NCI-H526 (cell line): ENCODE measurements around the gene CLASRP.

Experiments
- DNase-seq, 2 experiments: peaks; one replicate each; lab custom pipeline; 2025; lab: John Stamatoyannopoulos, UW

The CLASRP gene

DNA sequence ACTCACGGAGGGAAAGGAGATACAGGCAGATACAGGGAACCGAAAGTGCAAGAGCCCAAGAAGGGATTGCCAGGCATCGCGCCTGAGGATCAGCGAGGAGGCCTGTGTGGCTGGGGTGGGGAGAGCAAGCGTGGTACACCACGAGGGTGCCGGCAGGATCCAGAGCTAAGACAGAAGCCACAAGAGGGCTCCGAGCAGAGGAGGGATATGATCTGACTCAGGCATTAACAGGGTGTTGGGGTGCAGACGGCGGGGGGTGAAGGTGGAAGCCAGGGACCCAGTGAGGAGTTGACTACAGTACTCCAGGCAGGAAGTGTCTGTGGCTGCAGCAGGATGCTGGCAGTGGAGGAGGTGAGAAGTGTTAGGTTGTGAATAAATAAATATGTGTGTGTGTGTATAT lies 48.7 kb downstream of the CLASRP start:
- no peak for DNase-seq

DNA sequence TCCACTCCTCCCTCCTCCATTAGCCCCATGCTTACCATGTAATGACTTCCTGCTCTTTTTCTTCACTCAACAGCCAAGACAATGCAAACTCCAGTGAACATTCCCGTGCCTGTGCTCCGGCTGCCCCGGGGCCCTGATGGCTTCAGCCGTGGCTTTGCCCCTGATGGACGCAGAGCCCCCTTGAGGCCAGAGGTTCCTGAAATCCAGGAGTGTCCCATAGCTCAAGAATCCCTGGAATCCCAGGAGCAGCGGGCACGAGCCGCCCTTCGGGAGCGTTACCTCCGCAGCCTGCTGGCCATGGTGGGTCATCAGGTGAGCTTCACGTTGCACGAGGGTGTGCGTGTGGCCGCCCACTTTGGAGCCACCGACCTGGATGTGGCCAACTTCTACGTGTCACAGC lies 51.2 kb downstream of the CLASRP start:
- DNase-seq: no peak

DNA sequence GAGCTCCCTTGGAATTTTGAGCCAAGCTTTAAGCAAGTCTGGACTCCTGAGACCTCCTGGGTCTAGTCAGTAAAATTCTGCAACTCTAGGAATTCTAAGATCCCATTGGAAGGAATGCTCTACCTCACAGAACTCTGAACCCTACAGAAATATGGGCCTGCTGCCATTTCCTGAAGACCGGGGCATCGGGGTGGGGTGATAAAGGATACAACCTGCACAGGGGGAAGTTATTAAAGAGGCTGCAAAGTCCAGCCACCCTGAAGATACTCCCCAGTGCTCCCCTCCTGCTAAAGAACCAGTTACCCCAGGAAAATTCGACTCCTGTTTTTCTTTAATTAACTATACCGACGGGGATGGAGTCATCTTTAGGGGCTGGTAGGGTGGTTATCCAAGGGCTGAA lies 51.8 kb downstream of the CLASRP start:
- no peak for DNase-seq

DNA sequence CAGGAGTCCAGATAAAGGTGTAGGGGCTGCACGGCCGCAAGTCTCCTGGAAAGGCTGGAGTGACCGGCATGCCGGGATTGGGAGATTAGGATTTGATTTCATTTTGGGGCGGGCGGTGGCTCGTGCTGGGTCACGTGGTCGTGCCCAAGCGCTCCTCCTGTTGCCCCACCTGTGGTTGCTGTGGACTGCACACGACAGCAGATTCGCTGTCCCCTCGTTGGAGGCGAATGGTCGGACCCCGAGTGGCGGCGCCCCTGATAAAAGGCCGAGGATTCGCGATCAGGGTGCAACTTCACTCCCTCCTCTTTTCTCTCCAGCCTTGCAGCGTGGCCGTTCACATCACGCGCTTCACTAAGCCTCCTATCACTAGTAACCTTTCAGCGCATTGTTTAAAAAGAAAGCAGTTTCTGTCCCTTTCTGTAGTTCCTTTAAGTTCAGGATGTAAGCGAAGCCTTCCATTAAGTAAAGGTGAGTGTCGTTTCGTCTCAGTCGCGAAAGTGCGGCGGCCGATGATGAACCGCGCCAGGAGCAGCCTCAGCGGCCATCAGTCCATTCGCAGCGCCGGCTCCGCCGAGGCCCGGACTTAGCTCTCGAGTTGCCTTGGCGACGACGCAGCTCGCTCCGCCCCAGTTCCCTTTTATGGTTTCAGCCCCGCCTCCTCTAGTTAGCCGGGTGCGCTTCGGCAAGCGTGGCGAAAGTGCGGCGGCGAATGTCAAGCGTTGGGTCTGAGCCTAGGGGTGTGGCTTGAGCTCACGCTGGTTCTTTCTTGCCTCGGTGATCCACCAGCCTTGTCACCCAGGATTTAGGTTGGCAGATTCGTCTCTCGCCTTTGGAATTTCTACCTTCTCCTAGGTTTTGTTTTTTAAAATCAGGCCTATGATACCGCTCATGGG lies 52.4 kb downstream of the CLASRP start:
- DNase-seq: peak; percentile 97 to 99

DNA sequence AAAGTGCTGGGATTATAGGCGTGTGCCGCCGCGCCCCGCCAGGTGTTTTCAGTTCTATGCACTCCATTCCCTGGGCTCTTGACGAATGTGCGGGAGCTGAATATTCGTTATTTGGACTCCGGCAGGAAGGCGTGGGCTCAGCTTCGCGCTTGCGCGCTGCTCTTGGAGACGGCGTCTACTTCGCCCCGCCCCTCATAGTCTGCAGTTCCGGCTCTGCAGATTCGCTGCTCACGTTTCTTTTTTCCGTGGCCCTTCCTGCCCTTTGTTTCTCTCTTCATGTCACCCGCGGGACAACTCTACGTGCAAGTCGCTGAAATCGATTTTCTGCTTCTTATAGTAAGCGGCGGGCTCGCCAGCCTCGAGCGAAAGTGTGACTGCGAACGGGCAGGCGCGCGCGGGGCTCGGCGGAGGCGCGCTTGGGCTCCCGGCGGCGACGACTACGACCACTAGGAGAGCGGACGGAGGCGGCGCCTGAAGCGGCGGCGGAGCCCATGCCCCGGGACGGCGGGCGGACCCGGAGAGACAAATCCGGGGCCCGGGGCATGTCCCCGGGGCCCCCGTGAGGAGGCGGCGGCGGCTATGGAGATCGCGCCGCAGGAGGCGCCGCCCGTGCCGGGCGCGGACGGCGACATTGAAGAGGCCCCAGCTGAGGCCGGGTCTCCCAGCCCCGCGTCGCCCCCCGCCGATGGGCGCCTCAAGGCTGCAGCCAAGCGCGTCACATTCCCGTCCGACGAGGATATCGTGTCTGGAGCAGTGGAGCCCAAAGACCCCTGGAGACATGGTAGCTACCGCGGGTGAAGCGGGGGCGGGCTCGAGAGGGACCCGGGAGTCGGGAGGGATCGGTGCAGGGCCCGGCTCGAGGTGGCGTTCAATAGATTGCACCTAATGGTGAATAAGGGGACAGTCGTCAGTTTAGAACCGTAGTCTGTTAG lies 54.2 kb downstream of the CLASRP start, which contains the start of gene PPP1R37:
Gene PPP1R37, plus strand, starts transcription at position 433 of the 932 bp plus-strand sequence. Its CDS starts 147 bp downstream, at position 580.
- peak; percentile 96 to 98 for DNase-seq

DNA sequence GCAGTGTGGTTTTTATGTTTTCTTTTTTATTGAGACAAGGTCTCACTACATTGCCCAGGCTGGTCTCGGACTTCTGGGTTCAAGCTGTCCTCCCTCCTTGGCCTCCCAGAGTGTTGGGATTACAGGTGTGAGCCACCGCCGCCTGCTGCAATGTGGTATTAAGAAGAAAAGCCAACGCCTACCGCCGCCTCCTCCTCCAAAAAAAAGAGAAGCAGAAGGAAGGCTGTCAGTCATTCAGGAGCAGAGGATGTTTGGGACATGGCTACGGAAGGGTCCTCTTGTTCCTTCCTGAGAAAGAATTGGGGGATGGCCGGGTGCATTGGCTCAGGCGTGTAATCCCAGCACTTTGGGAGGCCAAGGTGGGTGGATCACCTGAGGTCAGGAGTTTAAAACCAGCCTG lies 55.3 kb downstream of the CLASRP start:
- no peak for DNase-seq

DNA sequence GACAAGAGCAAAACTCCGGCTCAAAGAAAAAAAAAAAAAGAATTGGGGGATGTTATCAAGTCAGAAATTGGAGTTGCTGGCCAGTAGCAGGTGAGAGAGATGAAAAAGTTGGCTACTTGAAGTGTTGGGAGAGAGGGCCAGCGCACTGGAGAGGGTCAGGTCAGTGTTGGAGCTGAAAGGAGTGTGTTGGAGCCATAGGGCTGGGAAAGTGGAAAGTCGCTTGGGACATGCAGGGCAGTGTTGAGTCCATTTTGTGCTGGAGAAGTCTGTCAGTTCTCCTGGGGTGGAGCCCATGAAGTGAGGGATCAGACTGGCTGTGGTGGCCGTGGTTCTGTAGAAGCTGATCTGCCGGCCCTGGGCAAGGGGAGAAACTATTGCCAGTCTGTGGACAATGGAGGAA lies 55.9 kb downstream of the CLASRP start:
- no peak for DNase-seq

DNA sequence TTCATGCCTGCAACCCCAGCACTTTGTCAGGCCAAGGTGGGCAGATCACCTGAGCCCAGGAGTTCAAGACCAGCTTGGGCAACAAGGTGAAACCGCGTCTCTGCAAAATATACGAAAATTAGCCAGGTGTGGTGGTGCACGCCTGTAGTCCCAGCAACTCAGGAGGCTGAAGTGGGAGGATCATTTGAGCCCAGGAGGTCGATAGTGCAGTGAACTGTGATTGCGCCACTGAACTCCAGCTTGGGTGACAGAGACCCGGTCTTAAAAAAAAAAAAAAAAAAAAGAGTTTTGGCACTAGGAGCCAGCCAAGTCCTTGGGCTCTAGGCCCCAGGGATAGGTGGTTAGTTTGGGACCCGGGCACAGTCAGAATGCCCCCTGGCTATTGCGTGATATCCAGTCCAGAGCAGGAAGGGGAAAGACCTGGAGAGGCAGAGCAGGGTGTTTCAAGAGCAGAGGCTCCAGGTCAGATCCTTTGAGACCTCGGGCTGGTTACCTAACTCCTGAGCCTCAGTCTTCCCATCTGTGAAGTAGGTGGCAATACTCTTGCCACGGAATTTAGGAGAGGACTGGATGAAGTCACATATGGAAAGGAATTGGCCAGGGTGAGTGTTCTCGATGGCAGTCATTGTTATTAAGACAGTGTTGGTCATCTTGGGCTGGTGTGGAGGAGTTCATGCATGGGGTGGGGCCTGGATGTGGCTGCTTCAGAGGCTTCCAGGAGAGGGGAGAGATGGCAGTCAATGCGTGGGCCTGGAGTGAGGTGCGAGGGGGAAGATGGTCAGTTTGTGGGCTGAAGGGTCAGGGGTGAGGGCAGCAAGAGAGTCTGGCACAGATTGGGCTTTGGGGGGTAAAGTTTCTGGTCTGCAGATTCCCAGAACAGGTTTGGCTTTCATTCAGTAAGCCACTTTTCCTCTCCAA lies 56.9 kb downstream of the CLASRP start:
- DNase-seq: no peak

DNA sequence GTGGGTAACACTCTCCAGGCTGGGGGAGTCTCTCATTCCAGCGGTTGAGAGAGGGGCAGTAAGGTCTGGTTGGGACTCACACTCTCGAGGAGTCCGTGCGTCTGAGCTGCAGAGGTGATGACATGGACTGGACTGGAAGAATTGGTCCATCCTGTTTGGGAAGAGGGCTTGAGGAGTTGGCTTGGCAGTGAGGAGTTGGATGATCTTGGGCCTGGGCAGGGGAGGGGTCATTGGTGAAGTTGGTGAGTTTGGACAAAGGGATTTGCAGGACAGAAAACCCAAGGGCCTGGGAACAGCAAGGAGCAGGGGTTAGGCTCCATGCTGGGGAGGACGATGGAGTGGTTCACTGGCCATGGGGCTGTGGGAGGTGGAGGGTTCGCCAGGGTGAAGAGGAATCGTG lies 57.9 kb downstream of the CLASRP start:
- DNase-seq: no peak

DNA sequence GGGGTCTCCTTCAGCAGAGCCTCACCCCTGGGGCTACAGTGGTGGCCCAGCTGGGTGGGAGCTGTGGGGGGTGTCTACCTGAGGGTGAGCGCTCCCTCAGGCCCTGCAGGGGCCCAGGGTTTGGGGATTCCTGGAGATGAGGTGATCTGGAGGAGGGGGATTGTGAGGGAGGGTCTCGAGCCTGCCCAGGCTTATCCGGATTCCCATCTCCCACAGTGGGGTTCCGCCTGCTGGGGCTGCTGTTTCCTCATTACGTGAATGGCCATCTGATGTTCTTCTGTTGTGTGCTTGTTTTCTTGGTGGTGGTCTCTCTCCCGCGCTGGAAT lies 58.6 kb downstream of the CLASRP start:
- DNase-seq: no peak

DNA sequence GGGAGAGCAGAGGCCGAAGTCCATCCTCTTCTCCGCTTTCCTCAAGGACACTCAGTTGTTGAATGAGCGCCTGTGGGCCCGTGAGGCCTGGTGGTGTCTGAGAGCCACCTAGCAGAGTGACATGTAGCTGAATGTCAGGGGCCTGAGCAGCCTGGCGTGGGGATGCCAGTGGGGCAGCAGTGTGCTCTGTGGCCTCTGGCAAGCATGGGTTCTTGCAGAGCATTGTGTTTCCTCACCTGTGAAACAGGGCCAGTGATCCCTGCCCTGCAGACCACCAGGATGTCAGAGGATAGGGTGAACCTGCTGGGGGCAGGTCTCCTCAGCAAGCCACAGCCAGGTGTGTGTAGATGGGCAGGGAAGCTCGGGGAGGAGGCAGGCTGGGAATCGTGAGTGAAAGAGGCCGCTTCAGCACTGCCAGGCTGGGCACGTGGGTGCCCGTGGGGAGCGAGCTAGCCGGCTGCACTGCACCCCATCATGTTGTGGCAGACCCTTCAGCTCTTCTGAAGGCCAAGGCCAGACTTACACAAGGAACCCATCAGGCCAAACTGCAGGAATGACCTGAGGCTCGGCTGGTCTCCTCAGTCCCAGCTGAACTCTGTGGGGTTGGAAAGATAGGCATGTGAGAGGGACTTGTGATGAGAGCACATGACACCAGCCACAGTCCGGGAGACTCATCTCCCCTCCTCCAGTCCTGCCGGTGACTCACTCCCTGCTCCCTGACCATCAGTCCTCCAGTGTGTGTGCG lies 59.1 kb downstream of the CLASRP start:
- no peak for DNase-seq

DNA sequence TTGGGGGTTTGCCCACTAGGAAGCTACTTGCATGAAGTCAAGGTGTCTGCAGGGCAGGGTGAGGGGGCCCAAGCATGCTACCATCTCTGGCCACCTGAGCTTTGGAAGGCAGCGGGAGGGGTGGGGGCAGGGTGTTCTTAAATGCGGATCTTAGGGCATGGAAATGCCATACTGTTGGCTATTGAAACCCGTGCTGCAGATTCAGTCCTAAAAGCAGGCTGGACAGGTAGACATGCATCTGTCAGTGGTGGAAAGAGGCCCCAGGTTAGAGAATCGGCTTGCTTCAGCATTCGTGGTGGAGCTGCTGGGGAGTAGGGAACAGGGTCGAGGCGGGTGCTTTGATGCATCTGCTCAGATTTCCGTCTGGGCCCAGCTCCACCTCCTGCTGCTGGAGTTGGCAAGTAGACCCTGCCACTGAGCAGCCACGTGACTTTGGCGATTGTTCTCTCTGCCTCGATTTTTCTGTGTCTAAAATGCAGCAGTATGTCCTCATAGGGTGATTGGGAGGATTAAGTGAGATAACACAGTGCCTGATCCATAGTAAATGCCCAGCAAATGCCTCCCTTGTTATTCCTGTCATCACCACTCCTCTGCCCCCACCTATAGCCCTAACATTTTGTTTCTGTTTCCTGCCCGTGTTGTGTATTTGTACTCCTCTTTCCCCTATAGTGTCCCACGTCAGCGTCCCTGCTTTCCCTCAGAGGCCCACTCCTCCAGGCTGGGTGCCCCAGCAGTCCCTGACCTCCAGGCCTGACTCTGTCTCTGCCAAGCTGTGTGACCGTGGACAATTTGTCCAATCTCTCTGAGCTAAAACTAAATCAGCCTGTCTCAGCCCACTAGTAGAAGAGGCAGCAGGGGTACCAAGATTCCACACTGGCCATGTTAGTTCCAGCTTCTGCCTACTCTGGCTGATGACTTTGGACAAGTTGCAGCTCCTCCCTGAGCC lies 59.9 kb downstream of the CLASRP start:
- no peak for DNase-seq

DNA sequence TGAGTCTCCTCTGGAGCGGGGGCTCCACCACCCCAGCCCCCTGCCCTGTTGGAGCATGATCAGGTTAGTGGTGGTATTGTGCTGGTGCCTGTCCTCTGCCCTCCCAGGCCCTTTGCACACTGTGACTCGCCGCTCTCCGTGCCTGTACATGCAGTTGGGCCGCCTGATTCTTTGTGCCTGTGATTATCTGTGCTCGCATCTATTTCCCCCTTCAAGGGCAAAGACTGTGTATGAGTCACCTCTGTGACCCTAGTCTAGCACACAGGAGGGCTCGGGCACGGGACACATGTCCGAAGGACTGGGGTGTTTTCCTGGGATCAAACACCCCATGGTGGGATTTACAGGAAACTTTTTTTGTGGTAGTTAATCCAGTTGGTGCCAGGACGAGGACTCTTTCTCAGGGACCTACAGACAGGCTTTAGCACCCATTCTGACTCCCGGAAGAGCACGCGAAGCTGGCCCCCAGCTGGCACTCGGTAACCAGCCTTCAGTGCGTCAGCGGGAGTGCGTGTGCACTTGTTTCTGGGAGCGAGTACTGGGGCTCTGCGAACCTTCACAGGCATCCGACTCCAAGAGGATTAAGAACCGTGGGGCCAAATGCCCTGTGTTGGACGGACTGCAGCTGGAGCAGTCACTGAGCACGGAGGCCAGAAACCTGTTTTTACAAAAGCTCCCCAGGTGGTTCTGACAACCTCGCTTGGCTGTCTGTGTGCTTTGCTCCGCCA lies 60.8 kb downstream of the CLASRP start:
- DNase-seq: no peak

DNA sequence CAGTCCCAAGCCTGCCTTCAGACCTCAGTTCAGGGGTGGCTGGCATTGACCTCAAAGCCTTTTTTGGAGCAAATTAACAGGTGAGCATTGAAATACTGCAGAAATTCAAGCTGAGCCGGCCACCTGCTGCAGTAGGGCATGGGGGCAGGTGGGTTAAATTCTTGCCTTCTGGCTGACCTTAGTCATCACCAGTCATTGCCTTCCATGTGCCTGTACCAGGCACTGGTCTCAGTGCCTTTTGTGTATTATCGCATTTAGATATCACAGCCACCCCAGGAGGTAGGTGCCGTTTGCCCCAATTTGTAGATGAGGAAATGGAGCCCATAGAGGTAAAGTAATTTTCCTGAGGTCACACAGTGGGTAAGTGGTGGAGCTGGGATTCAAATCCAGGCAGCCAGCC lies 61.4 kb downstream of the CLASRP start:
- no peak for DNase-seq

DNA sequence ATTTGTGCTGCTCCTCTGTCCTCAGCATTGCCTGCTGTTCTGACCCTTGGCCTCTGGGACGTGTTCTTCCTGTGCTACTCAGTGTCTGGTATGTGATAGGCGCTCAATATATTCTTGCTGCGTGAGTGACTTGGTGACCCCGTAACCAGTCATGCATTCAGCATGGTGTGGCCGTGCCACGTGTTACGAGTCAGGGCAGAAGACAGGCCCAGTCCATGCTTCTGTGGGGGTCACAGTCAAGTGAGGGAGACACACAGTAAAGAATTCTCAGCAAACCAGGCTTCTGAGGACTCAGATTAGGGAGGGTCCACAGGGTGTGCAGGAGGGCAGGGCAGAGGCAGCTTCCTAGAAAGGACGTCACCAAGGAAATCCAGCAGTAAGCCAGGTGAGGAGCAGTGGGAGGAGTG lies 62.0 kb downstream of the CLASRP start:
- no peak for DNase-seq

DNA sequence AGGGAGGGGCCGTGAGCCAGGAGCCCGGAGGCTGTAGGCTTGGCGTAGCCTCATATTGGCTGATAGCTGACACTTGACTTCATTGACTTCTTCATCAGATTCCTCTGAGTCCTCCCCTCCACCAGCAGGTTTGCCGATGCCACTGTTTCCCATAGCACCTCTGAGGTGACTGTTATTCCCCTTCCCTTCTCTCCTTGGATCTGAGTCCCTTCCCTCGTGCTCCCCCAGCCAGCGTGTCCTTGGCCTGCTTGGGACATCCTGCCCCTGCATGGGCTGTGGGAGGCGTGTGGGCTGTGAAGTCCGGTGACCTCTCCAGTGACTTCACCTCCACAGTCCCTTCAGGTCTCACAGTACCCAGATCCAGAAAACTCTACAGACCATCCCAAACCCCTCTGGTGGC lies 63.0 kb downstream of the CLASRP start:
- DNase-seq: no peak

DNA sequence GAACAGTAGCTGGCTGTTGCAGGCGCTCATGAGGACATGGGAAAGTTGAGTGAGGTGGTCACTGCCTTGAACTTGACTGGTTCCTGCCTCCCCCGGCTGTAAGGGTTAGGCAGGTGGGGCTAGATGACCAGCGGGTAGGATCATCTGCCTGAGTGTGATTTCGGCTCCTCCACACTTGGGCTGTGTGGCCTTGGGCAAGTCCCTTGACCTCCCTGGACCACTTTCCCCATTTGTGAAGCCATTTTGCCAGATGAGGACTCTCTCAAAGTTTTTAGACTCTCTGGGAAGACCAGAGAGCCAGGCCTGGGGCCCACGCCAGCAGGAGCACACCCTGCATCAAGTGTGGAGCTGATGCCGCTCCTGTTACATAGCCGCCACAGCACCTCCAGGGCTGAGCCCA lies 63.6 kb downstream of the CLASRP start:
- no peak for DNase-seq

DNA sequence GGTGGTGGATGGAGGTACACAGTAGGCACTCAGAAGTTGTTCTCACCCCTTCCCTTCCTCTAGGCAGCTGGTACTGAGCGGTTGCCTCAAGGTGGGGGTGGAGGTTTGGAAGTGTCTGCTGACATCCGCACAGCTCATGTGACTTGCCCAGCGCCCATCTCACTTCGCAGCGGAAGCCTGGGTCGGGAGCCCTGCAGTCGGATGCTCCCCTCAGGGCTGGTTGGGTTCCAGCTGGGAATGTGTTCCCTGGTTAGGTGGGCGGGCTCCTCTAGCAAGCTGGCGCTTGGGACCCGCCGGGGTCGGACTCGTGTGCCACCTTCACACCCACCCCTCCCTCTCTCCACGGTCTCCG lies 64.3 kb downstream of the CLASRP start:
- DNase-seq: peak in 1 of 2 experiments; percentile 63
